LNCAP (cell line): ENCODE data around the gene FAM47E.

Experiments used
- CTCF ChIP-seq: fragments of 450-650 bp; IDR thresholded peaks from 2 replicates; pipeline ENCODE4 v1.5.1; 2017; ENCODE audit warnings: mild to moderate bottlenecking

FAM47E gene

GRCh38 chr4:76251441-76252270 lies at the start of gene FAM47E:
FAM47E (plus strand) TSS chr4:76251721; CDS start chr4:76251747, 26 bp downstream.
- TF ChIP-seq CTCF: peak; percentile 80

- no peak for TF ChIP-seq CTCF
Measured at GRCh38 chr4:76203541-76203940, 48.0 kb upstream of the FAM47E start.

- no peak for TF ChIP-seq CTCF
Measured at GRCh38 chr4:76204936-76205335, 46.6 kb upstream of the FAM47E start.

GRCh38 chr4:76205476-76205875 lies 46.0 kb upstream of the FAM47E start:
- no peak for TF ChIP-seq CTCF

GRCh38 chr4:76206222-76206942 lies 45.1 kb upstream of the FAM47E start:
- no peak for TF ChIP-seq CTCF

GRCh38 chr4:76207549-76207948 lies 44.0 kb upstream of the FAM47E start:
- no peak for TF ChIP-seq CTCF

- no peak for TF ChIP-seq CTCF
Measured at GRCh38 chr4:76208005-76208765, 43.3 kb upstream of the FAM47E start.
